NCI-H82 treated with DMSO at 0.1 percent for 48 hours (cell line): ENCODE results near the gene AVPI1.
"Not testable (repeated sequence)": the region's sequence is repeated elsewhere in the genome, so short reads cannot be mapped to it uniquely, and the experiment has no call there.

Source experiments
- DNase-seq: peaks from one replicate; lab custom pipeline; 2025; ENCODE audit not compliant: unreplicated experiment; lab: John Stamatoyannopoulos, UW

AVPI1 gene

DNA sequence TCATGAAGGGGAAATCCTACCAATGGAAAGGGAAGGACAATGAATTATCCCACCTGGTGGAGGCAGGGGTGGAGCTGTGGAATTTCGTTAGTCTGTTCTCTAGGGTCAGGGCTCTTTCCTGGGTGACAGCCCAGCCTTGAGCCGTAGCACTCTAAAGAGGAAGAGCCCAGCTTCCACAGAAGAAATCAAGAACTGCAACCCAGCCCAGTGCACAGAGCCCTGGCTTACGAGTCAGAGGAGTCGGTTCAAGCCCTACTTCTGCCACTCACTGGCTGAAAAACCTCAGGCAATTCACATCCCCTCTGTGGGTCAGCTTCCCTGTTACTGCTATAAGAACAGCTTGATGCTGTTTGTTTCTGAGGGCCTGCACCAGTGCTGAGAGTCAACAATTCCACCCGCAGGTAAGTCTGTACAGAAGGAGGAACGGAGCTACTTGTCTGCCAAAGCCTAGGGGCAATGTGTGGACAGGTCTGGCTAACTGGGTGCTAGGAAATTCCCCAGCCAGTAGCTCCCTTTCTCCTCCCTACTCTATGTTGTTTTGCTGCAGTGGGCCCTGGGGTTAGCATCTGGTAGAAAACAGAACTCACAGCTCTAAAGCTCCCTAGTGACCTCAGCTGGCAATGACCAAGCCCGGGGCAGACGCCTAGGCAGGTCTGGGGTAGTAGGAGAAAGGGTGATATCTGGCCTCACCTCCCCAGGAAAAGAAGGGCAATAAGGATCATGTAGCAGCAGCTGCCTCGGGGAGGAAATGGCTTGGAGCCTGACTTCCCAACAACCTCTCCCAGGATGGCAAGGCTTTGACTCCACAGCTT lies 3.3 kb downstream of the AVPI1 start:
- DNase-seq, result no peak

DNA sequence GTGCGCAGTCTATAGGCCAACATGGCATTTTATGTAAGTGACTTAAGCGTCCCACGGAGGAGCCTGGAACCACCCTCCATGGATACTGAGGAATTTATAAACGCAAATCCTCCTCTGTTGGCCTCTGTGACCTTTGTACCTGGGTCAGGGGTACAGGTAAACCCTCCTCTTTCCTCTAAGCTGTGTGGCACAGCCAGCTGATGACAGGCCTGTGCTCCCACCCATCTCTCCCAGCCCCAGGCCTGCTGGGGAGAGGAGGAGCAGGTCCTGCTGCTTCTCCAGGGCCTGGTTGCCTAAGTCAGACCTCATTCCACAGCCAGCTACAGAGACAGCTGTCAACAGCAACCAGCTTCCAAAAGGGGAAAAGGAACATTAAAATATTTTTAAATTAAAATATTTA lies 5.0 kb downstream of the AVPI1 start:
- DNase-seq, result no peak

DNA sequence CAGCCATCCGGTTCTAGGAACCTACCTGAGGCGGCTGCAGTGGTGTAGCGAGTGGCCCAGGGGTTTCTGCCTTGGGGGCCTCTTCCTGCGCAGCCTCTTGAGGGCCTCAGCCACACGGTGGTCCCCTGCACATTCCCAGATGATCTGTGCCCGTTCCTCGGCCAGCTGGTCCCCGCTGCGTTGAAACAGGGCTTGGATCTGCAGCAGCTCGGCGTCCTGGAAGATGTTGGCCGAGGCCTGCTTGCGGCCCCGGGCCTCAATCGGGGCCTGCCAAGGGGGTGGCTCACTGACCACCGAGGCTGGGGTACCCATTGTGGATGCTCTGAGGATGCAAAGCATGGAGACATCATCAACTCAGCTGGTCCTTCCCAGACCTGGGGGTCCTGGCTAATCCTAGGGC lies 7.4 kb downstream of the AVPI1 start:
- no peak for DNase-seq

DNA sequence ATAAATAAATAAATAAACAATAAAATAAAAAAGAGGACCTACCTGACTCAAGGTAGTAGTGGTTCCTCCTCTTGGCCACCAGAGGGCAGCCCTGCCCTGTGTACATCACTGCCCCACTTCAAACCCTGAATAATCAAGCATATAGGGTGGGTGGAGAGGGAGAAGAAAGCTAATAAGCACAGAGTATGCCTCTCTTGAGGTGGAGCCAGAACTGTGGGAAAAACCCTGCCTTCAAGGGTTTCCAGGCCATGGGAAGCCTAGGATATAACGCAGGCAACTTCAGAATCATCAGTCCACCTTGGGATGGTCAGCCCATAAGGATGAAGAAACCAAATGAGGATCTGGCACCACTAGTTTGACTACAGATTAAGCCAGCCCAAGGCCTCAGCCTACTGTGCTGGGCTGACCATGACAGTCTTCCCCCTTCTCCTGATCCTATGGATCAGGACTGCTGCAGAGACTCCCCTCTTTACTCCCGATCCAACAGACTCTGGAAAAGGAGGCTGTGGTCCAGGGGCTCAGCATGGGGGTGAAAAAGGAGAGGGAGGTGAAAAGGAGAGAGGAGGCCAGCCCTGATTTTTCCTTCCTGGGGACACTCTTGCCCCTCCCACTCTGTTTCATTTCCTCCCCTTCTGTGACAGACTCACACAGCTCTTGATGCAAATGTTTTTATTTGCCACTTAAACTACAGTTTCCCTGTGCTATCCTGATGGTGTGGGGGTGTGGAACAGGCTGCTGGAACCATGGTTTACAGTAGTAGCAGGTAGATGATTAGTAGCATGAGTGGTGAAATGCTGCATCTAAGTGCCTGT lies 10.1 kb downstream of the AVPI1 start:
- peak; percentile 11 for DNase-seq

DNA sequence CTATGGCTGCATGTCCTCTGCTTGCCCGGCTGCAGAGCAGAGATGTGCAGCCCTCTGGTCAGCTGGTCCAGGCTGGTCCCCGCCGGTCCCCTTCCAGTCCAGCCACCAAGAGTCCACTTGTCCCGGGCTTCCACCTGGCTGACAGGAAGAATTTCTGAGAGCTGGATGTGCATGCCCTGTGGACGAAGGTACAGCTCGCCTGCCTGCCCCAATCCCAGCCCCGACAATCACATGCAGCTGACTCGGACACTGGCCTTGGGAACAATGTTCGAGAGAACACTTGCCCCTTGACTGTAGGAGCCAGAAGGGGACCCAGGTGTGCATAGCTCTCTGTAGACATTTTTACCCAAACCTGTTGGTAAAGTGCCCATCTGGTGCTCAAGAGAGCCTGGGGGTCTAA lies 11.8 kb downstream of the AVPI1 start:
- DNase-seq, result no peak

DNA sequence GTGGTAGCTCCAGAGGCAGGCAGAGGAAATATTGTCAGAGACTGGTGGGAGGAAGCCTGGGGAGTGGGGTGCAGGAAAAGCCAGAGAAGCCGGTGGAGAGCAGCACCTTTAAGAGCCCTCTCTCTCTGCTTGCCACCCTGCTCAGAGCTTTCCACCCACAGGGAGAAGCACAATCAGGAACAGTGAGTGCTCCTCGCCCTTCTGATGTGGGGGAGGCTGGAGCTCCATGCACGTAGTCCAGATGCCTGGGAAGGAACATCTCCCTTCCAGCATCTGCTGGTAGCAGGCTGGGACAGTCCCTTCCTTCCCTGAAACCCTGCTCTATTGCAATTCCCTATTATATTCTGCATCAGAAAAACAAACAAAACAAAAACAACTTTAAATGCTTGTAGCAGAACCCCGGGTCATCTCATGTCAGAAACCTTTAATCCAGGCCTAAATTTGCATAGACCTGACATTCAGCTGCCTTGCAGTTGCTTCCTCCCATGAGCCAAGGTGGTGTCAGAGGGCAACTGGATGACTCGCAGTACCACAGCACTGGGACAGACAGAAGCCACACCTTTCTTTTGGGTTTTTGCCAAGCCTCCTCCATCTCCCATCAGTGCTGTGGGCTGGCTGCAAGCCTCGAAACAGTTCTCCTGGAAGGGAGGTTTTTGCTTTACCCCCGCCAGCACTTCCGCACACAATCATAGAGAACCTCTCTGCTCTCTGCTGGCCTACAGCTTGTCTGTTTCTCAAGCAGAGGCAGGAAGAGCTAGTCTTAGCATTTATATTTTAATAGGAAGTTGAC lies 13.1 kb downstream of the AVPI1 start:
- DNase-seq, result no peak

DNA sequence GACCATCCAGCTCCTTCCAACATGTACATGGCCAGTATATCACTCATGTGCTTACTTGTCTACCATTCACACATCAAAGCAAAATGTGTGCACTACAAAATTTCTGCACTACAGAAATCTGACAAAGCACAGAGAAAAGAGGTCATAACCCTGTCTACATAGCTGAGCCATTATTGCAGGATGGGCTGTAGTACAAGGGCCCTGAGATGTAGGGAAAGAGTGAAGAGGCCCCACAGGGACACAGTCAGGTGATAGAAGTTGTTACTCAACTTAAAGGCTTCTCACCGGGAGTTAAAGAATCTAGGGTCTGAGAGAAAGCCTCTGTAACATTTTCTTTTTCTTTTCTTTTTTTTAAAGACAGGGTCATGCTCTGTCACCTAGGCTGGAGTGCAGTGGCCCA lies 17.5 kb downstream of the AVPI1 start:
- DNase-seq, result no peak

DNA sequence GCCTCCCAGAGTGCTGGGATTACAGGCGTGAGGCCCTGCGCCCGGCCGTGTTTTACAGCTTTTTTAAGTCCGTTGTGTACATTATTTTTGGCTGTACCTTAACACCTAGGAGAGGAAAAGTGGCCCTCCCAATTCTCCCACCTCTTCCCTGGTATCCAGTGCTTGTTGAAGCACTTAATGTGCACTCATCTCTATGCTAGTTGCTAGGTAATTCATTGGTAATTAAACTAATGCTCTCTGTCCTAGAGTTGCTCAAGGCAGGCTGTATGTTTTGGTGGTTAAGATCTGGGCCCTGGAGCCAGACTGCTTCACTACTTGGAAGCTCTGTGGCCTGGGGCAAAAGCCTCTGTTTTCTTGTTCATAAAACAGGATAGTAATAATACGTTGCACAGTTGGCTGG lies 19.6 kb downstream of the AVPI1 start:
- no peak for DNase-seq

DNA sequence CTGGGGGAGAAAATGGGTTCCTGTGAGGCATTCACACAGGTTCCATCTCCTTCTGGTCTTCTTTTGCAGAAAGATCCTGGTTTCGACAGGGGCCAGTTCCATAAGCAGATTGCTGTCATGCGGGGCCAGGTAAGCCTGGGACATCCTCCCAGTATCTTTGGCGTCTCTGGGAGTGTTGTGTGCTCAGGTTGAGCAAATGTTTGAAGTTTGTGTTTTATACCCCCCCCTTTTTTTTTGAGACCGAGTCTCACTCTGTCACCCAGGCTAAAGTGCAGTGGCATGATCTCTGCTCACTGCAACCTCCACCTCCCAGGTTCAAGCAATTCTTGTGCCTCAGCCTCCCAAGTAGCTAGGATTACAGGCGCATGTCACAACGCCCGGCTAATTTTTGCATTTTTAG lies 20.0 kb downstream of the AVPI1 start:
- DNase-seq, result no peak

DNA sequence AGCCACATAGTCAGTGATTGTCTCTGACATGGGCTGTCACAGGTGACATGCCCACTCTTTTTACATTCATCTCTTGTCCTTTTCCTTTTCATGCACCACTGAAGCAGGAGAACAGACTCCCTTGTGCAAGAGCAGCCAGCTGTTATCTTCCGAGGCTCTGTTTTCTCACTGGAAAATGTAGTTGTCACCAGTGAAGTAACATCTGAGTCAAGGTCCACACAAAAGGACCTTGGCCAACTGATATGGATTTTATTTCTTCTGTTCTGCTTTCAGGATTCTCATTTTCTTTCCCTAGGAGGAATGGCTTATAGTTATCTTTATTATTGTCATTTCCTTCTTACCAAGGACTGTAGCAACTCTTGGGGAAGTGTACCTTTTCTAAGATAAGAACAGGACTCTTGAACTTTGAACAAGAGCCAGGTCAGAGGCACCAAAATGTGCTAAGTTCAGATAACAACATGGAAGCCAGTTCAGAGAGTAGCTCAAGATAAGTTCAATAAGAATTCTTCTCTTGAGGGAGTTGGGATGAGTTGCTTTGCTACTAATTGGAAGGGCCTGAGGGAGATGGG lies 22.7 kb downstream of the AVPI1 start:
- no peak for DNase-seq

DNA sequence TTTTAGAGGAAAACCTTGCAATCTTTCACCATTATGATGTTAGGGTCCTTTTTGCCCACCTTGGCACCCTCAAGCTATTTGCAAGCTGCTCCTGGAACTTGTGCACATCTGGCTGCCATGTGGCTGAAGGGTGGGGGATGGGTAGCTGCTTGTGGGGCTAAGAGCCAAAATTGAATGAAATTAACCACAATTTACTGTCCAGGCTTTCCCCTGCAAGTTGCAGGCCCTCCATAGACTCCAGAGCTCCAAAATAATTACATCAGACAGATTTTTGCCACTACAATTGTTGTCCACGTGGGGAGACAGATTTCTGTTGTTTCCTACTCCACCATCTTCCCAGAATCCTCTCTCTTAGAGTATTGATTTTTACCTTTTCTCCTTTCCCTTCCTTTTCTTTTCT lies 27.5 kb downstream of the AVPI1 start:
- no peak for DNase-seq

DNA sequence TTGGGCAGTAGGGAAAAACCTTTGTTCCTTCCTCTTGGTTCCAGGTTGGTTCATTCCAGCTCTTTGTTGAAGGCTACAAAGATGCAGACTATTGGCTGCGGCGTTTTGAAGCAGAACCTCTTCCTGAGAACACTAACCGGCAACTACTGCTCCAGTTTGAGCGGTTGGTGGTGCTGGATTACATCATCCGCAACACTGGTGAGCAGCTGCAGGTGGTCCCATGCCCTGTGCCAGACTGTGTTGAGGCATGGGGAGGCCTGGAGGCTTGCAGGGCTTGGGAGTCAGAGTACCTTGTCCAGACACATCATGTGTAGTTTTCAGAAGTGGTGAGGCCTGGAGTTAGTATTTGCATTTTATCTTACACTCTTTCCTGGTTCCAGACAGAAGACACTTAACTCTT lies 30.3 kb downstream of the AVPI1 start:
- no peak for DNase-seq

DNA sequence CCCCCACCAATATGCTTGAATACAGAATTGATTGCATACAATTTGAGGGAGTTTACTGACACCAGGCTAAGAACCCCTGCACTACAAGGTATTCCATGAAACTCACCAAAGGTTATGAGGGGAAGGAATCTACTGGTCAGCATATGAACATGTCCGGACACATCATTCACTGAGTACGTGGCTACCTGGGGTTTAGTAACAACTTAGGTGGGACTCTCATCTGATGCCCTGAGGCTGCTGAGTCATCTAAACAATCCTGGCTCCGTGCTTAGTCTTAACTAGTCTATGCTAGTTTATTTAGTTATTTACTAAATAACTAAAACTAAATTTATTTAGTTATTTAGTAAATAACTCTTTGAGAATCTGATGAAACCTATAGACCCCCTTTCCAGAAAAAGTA lies 35.3 kb downstream of the AVPI1 start:
- no peak for DNase-seq

DNA sequence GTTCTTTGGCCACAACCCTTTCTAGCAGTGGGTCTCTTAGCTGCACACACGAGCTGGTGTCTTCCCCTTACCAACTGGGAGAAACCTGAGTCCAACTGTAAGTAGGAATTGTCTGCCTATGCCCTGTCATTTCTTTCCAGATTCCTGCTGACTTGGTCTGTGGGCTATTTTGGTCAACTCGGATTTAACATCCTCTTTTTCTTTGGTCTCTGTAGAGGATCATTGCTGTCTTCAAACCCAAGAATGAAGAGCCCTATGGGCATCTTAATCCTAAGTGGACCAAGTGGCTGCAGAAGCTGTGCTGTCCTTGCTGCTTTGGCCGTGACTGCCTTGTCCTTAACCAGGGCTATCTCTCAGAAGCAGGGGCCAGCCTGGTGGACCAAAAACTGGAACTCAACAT lies 36.3 kb downstream of the AVPI1 start:
- DNase-seq, result no peak

DNA sequence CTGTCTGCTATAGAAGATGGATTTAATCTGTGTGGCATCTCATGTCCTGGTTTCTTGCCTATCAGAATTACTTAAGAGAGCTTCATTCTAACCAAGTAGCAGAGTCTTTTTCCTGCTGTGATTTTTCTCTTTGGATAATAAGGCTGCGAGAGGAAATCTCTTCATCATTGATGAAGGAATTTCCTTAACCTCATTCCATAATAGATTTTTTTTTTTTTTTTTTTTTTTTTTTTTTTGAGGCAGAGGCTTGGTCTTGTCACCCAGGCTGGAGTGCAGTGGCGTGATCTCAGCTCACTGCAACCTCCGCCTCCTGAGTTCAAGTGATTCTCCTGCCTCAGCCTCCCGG lies 37.7 kb downstream of the AVPI1 start:
- not testable (repeated sequence) for DNase-seq

DNA sequence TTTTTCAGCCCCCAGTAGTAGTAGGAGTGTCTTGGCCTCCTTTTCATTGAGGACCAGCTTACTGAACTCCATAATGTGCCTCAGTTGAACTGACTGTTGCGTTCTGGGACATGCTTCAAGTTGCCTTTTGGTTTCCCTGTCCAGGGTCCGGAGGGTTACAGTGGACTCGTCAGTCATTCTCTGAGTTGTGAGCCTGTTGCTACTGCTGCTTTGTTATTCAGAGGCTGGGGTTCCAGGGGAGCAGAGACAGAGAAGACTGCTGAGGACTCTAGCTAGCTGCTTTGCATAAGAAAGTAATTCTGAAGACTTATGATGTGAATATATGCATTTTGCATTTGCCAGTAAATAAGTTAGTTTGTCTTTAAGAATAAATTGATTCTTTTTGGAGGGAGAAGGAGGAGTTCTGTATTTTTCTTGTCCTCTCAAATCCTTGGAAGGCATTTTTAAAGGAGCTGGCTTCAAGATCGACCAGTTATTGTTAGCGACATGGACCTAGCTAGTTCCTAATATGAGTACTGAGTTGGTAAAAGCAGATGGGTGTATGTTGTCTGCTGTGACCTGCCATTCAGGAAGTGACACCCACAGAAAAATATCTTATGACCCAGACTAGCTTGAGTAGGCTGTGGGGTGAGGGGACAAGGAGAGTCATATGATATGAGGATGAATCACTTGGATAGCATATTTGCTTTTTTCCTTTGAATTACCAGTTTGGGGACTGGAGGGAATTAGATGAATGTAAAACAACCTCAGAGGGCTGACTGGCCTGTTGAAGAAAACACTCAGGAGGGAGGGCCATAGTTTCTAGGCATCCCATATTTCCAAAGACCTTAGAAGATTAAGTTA lies 38.3 kb downstream of the AVPI1 start:
- DNase-seq, result no peak

DNA sequence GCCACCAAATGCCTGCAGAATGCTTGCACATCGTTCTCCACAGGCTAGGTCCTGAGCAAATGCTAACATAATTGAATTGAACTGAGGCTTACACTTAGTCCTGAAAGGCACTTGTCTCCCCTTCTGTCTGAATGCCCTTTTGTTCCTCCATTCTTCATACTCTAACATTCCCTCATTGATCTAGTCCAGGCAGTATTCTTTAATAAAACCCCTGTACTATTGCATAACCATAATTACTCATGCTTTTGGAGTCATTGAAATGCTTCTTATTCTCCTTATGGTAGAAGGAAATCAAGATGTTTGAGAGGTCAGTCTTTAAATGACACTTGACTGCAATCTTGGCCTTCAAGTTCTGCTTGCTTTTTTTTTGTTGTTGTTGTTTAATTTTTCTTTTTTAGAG lies 39.5 kb downstream of the AVPI1 start:
- DNase-seq, result no peak

DNA sequence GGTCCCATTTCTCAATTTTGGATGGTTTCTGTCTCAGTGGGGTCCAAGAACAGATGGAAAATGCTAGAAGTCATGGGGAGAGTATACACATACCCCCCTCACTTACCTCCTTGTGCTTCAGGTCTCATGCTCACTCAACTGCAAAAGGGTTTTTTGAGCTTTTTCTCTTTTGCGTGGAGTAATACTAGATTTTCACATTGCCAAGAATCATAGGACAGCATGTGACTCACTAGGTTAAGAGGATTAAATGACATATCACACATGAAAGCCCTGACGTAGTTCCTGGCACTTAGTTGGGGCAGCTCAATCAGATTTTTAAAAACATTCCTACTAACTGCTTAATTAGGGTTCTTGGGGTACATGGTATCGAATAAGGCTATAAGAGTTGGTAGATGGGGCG lies 42.1 kb downstream of the AVPI1 start:
- no peak for DNase-seq

DNA sequence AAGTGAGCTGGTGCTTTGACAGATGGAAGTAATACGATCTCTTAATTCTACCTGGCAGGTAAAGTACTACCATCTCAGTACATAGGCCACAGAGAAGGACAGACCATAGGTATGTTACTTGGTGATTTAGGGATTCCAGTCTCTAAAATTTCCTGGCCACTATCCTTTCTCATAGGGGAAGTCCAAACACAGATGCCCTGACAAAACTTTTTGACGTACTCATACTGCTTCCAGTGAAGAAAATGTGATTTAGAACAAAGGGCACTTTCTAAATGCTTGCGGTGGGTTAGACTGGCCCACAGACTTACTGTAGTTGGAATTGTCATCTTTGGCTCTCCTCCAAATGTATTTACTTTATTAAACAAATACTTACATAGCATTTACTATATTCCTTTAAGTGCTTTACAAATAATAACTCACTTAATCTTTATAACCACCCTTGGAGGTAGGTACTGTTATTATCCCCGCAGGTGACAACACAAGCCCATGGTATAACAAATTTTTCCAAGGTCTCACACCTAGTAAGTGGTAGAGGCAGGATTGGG lies 43.5 kb downstream of the AVPI1 start:
- no peak for DNase-seq

DNA sequence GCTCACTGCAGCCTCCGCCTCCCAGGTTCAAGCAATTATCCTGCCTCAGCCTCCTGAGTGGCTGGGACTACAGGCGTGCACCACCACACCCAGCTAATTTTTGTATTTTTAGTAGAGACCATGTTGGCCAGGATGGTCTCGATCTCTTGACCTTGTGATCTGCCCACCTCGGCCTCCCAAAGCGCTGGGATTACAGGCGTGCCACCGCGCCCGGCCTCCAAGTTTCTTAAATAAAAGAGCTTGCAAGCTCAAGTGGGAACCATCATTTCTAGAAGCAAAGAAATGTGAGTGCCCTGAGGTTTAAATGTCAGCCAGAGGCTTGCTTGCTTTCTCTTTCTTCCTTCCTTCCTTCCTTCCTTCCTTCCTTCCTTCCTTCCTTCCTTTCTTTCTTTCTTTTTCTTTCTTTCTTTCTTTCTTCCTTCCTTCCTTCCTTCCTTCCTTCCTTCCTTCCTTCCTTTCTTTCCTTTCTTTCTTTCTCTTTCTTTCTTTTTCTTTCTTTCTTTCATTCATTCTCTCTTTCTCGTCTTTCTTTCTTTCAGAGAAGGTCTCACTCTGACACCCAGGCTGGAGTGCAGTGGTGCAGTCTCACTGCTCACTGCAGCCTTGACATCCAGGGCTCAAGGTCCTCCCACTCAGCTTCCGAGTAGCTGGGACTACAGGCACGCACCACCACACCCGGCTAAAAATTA lies 44.4 kb downstream of the AVPI1 start:
- not testable (repeated sequence) for DNase-seq
